Panc1 (cell line): ENCODE measurements around the gene MND1. TPM values are rescaled to one million over a fixed set of nuclear protein-coding genes. Genes with fewer than 3 reads are reported as not detected.

Experiments used
- ATAC-seq: fragments of 200-7000 bp; cut with Tn5 transposase; 2 replicates; pipeline ENCODE4 v1.9.1; 2020; ENCODE audit warnings: mild to moderate bottlenecking, moderate library complexity
- BruUV-seq: library from RNA; stranded (reverse); fragments of 400-500 nt; replicated peaks from 2 replicates; lab custom pipeline; 2021; lab: Mats Ljungman, UMichigan
- CTCF ChIA-PET: fragments of 300-600 bp; sonication (Branson Sonifier 250); formaldehyde crosslinking; loops from one replicate; lab custom pipeline; 2022; ENCODE audit warnings: antibody characterized with exemption; lab: Charles Lee
- POLR2A ChIA-PET: fragments of 300-600 bp; sonication (Branson Sonifier 250); formaldehyde crosslinking; loops from one replicate; lab custom pipeline; 2022; ENCODE audit warnings: antibody characterized with exemption; lab: Charles Lee
- DNase-seq: peaks from one replicate; pipeline ENCODE4 v3.0.0-alpha.2; 2010; ENCODE audit warnings: low read depth, low spot score
- H3K27ac ChIP-seq: 2 replicates; pipeline ENCODE4 v1.5.1; 2011; ENCODE audit warnings: mild to moderate bottlenecking, low read length, inconsistent platforms
- H3K27me3 ChIP-seq: fragments of 200-500 bp; sonication (Bioruptor generic); 2 replicates; pipeline ENCODE4 v1.6.0; 2014; ENCODE audit warnings: low read length, inconsistent platforms; ENCODE audit not compliant: control insufficient read depth, insufficient read depth
- H3K36me3 ChIP-seq: fragments of 200-500 bp; sonication (Bioruptor generic); 2 replicates; pipeline ENCODE4 v1.5.1; 2014; ENCODE audit warnings: inconsistent platforms, mild to moderate bottlenecking, low read length, moderate library complexity; ENCODE audit not compliant: control insufficient read depth, insufficient read depth
- H3K4me1 ChIP-seq: 2 replicates; pipeline ENCODE4 v1.5.1; 2011; ENCODE audit warnings: inconsistent platforms, mild to moderate bottlenecking, low read length, moderate library complexity; ENCODE audit not compliant: control insufficient read depth, insufficient read depth
- H3K4me3 ChIP-seq, 2 experiments: 2 replicates each; pipeline ENCODE4 v1.5.1; 2011 to 2012; ENCODE audit warnings: low read depth in 2 of 2, low read length in 2 of 2, mild to moderate bottlenecking in 2 of 2, inconsistent platforms in 1 of 2, moderate library complexity in 1 of 2
- H3K9me3 ChIP-seq: fragments of 200-500 bp; sonication (Bioruptor generic); 2 replicates; pipeline ENCODE4 v1.5.1; 2014; ENCODE audit warnings: low read depth, mild to moderate bottlenecking, inconsistent platforms, low read length, moderate library complexity; ENCODE audit not compliant: control insufficient read depth, insufficient read depth
- POLR2AphosphoS5 ChIP-seq: IDR thresholded peaks from 2 replicates; pipeline ENCODE4 v1.6.1; 2012; ENCODE audit warnings: mild to moderate bottlenecking, low read depth, low read length, moderate library complexity
- SIN3A ChIP-seq: IDR thresholded peaks from 2 replicates; pipeline ENCODE4 v1.6.1; 2012; ENCODE audit warnings: low read depth, mild to moderate bottlenecking, low read length, moderate library complexity, borderline replicate concordance; ENCODE audit not compliant: insufficient read depth
- TCF7L2 ChIP-seq: IDR thresholded peaks from 2 replicates; pipeline ENCODE4 v1.6.1; 2011; ENCODE audit warnings: mild to moderate bottlenecking, low read depth, low read length, inconsistent platforms
- in situ Hi-C: cut with HindIII; loops from 2 replicates; pipeline ENCODE4 v1.10.0; 2016; ENCODE audit warnings: low sequenced_read_pairs, low pct_unique_long_range_greater_than_20kb
- intact Hi-C: fragments of 100-400 bp; cut with micrococcal nuclease; formaldehyde crosslinking; loops from one replicate; pipeline ENCODE4 v1.10.0; 2022; ENCODE audit not compliant: unreplicated experiment
- total RNA-seq: library from RNA; stranded (reverse); gene quantifications from one replicate; pipeline ENCODE4 v1.2.1, GENCODE V29; 2021; ENCODE audit not compliant: unreplicated experiment
- TF ChIP-seq, protein P1 (sequence below), 2 experiments: IDR thresholded peaks; 2 replicates each; pipeline ENCODE4 v1.6.1; 2011 to 2012; ENCODE audit warnings: low read depth in 2 of 2, control low read depth in 1 of 2, low read length in 1 of 2, mild to moderate bottlenecking in 1 of 2, moderate library complexity in 1 of 2; ENCODE audit not compliant: insufficient read depth in 1 of 2
- TF ChIP-seq, protein P2 (sequence below): fragments of 450-650 bp; IDR thresholded peaks from 2 replicates; pipeline ENCODE4 v1.5.1; 2017; ENCODE audit warnings: mild to moderate bottlenecking

The MND1 gene
- total RNA-seq, 1 experiment from 2014 or later = 9.4 TPM

DNA sequence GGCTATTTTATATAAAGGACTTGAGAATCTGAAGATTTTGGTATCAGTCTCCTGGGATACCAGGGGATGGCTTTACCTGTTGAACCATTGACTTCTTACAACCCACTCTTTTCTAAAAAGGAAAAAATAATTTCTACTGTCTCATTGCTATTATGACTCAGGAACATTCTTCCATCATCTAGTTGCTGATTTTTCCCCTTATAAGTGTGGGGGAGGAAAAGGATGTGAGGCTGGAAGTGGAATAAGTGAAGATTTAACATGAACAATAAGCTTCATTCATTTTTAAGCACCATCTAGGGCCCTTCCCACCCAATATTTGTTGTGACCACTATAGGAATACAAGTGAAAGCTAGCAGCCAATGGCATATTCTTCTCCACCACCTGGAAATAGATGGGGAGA lies 10.6 kb upstream of the MND1 start:
- Histone ChIP-seq H3K27me3 (no peaks in the 10 kb centered on the region), H3K4me1 (no peaks in the 10 kb centered on the region), H3K36me3 (no peaks in the 10 kb centered on the region; the same call in 1 of the 2 replicates), H3K9me3 (no peaks in the 10 kb centered on the region), H3K4me3 (no peak overlapping the region), H3K27ac (no peak overlapping the region)
- ATAC-seq (no peak), DNase-seq (no peak)
- intact Hi-C loops = no loop called here
- BruUV-seq = no TSS peak
- TF ChIP-seq POLR2AphosphoS5 = no peak
- POLR2A ChIA-PET = no interaction called here
- in situ Hi-C loops = no loop called here
- CTCF ChIA-PET = no interaction called here

DNA sequence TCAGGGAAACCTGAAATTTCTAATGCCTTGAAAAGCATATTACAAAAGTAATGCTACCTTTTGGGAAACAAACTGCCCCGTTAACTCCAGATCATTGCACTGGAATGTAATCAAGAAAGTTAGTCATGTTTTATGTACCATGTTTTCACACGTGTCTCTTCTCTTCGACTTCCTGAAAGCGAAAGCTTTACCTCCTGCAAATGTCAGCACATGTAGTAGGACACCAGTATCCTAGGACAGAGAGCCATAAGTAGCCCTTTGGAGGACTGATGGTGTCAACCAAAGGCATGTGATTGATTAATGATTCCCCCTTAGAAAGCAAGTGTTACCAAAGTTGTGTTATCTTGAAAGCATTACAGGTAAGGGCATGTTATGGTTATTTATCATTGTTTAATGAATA lies 8.8 kb upstream of the MND1 start:
- in situ Hi-C loops = no loop called here
- no TSS peak for BruUV-seq
- CTCF ChIA-PET = interaction anchor here (0.6 to 0.7 kb wide), 2 partner anchors 56 to 116 kb away, joined by 6 to 7 read pairs; no protein-coding TSS in a partner anchor

DNA sequence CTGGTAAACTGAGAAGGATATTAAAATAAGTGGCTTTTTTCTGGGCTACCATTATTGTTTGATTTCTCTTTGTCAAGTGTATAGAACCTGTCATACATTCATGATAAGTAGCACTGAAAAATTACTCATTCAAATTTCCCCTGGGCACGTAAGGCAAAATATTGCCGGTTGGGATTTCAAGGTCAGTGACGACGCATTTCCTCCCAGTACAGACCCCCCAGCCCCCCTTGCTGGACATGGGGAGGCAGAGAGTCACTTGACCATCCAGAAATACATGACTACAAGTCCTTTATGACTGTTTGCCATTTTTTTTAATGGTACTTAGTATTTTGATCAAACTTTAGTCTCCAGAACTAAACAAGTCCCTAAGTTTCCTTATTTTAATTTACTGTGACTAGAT lies 6.8 kb upstream of the MND1 start:
- ChIA-PET CTCF (no interaction called here), POLR2A (no interaction called here)
- Histone ChIP-seq H3K36me3 (no peaks in the 10 kb centered on the region; the same call in 1 of the 2 replicates), H3K9me3 (no peaks in the 10 kb centered on the region), H3K27ac (no peak overlapping the region), H3K27me3 (no peaks in the 10 kb centered on the region), H3K4me3 (no peak overlapping the region), H3K4me1 (no peaks in the 10 kb centered on the region)
- DNase-seq (no peak), ATAC-seq (no peak)
- BruUV-seq = no TSS peak
- no peak for TF ChIP-seq SIN3A
- no peak for TF ChIP-seq POLR2AphosphoS5
- TF ChIP-seq, protein P1, sequence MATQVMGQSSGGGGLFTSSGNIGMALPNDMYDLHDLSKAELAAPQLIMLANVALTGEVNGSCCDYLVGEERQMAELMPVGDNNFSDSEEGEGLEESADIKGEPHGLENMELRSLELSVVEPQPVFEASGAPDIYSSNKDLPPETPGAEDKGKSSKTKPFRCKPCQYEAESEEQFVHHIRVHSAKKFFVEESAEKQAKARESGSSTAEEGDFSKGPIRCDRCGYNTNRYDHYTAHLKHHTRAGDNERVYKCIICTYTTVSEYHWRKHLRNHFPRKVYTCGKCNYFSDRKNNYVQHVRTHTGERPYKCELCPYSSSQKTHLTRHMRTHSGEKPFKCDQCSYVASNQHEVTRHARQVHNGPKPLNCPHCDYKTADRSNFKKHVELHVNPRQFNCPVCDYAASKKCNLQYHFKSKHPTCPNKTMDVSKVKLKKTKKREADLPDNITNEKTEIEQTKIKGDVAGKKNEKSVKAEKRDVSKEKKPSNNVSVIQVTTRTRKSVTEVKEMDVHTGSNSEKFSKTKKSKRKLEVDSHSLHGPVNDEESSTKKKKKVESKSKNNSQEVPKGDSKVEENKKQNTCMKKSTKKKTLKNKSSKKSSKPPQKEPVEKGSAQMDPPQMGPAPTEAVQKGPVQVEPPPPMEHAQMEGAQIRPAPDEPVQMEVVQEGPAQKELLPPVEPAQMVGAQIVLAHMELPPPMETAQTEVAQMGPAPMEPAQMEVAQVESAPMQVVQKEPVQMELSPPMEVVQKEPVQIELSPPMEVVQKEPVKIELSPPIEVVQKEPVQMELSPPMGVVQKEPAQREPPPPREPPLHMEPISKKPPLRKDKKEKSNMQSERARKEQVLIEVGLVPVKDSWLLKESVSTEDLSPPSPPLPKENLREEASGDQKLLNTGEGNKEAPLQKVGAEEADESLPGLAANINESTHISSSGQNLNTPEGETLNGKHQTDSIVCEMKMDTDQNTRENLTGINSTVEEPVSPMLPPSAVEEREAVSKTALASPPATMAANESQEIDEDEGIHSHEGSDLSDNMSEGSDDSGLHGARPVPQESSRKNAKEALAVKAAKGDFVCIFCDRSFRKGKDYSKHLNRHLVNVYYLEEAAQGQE (IDR thresholded peaks at IDR 0.05; ENCODE audit: insufficient read depth in 1 of 2, low read depth in 2 of 2, low read length in 1 of 2) = no peak
- TF ChIP-seq, protein P2, sequence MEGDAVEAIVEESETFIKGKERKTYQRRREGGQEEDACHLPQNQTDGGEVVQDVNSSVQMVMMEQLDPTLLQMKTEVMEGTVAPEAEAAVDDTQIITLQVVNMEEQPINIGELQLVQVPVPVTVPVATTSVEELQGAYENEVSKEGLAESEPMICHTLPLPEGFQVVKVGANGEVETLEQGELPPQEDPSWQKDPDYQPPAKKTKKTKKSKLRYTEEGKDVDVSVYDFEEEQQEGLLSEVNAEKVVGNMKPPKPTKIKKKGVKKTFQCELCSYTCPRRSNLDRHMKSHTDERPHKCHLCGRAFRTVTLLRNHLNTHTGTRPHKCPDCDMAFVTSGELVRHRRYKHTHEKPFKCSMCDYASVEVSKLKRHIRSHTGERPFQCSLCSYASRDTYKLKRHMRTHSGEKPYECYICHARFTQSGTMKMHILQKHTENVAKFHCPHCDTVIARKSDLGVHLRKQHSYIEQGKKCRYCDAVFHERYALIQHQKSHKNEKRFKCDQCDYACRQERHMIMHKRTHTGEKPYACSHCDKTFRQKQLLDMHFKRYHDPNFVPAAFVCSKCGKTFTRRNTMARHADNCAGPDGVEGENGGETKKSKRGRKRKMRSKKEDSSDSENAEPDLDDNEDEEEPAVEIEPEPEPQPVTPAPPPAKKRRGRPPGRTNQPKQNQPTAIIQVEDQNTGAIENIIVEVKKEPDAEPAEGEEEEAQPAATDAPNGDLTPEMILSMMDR = no peak
- no peak for TF ChIP-seq TCF7L2
- intact Hi-C loops (no loop called here), in situ Hi-C loops (no loop called here)

More for the DNA sequence above, 8.8 kb upstream of the MND1 start:
- Histone ChIP-seq H3K27me3 (no peaks in the 10 kb centered on the region), H3K27ac (no peak overlapping the region), H3K36me3 (no peaks in the 10 kb centered on the region; the same call in 1 of the 2 replicates), H3K4me3 (no peak overlapping the region), H3K9me3 (no peaks in the 10 kb centered on the region), H3K4me1 (no peaks in the 10 kb centered on the region)
- ATAC-seq (no peak), DNase-seq (no peak)
- TF ChIP-seq SIN3A (no peak), TCF7L2 (no peak), POLR2AphosphoS5 (no peak)
- TF ChIP-seq, protein P1 (IDR thresholded peaks at IDR 0.05; ENCODE audit: insufficient read depth in 1 of 2, low read depth in 2 of 2, low read length in 1 of 2) = no peak
- TF ChIP-seq, protein P2 = no peak
- POLR2A ChIA-PET = no interaction called here
- intact Hi-C loops = no loop called here
